SK-N-SH (cell line): ENCODE results near the gene GUCY1A1. TPM values are rescaled to one million over a fixed set of nuclear protein-coding genes. Genes with fewer than 3 reads are reported as not detected.

Experiments
- CTCF ChIA-PET: fragments of 300-600, 350-600 bp; formaldehyde crosslinking; extraction: SDS; loops from one replicate; lab custom pipeline; 2021; lab: Yijun Ruan, JAX
- POLR2A ChIA-PET: fragments of 350-600 bp; sonication (Branson Sonifier 250); formaldehyde crosslinking; extraction: SDS; loops from one replicate; lab custom pipeline; 2020; ENCODE audit warnings: antibody characterized with exemption, inconsistent platforms; lab: Yijun Ruan, JAX
- DNase-seq: peaks from one replicate; pipeline ENCODE4 v3.0.0; 2012
- H2AFZ ChIP-seq: fragments of 200-600 bp; sonication (generic); 2 replicates; pipeline ENCODE4 v1.8.1; 2016; ENCODE audit warnings: antibody characterized with exemption, mild to moderate bottlenecking, low read depth
- H3F3A ChIP-seq: fragments of 200-600 bp; sonication (generic); replicated peaks from 2 replicates; pipeline ENCODE3; 2016; ENCODE audit warnings: antibody characterized with exemption, mild to moderate bottlenecking; ENCODE audit not compliant: insufficient read depth
- H3K27ac ChIP-seq, 2 experiments: fragments of 200-500 bp in 1 of 2; fragments of 200-600 bp in 1 of 2; sonication (Bioruptor generic) in 1 of 2; sonication (generic), shearing (Covaris generic) in 1 of 2; 2 replicates each; pipeline versions ENCODE4 v1.5.1 to v1.6.1; 2014 to 2016; ENCODE audit warnings: low read depth in 2 of 2, inconsistent platforms in 1 of 2, low read length in 1 of 2, mild to moderate bottlenecking in 1 of 2, mixed read lengths in 1 of 2
- H3K27me3 ChIP-seq: fragments of 200-600 bp; sonication (generic), shearing (Covaris generic); 2 replicates; pipeline ENCODE4 v1.6.1; 2016; ENCODE audit warnings: mixed run types; ENCODE audit not compliant: insufficient read depth
- H3K36me3 ChIP-seq, 2 experiments: fragments of 200-500 bp in 1 of 2; fragments of 200-600 bp in 1 of 2; sonication (Bioruptor generic) in 1 of 2; sonication (generic) in 1 of 2; replicated peaks in 1 of 2; 2 replicates each; pipeline versions ENCODE3 to v1.5.1; 2014 to 2016; ENCODE audit warnings: low read length in 1 of 2, mild to moderate bottlenecking in 1 of 2; ENCODE audit not compliant: insufficient read depth in 2 of 2, control insufficient read depth in 1 of 2
- H3K4me1 ChIP-seq, 2 experiments: fragments of 200-500 bp in 1 of 2; fragments of 200-600 bp in 1 of 2; sonication (Bioruptor generic) in 1 of 2; sonication (generic), shearing (Covaris generic) in 1 of 2; 2 replicates each; pipeline versions ENCODE4 v1.5.1 to v1.6.1; 2014 to 2016; ENCODE audit warnings: low read depth in 1 of 2, low read length in 1 of 2, mixed run types in 1 of 2; ENCODE audit not compliant: insufficient read depth in 2 of 2, control insufficient read depth in 1 of 2
- H3K4me2 ChIP-seq: fragments of 200-600 bp; sonication (generic), shearing (Covaris generic); 2 replicates; pipeline ENCODE4 v1.6.1; 2017; ENCODE audit warnings: mixed run types
- H3K4me3 ChIP-seq, 2 experiments: fragments of 200-500 bp in 1 of 2; fragments of 200-600 bp in 1 of 2; sonication (Bioruptor generic) in 1 of 2; sonication (generic), shearing (Covaris generic) in 1 of 2; 2 replicates each; pipeline versions ENCODE4 v1.5.1 to v1.8.1; 2014 to 2016; ENCODE audit warnings: low read depth in 2 of 2, inconsistent platforms in 1 of 2, low read length in 1 of 2, mild to moderate bottlenecking in 1 of 2, mixed read lengths in 1 of 2, moderate library complexity in 1 of 2
- H3K79me2 ChIP-seq: fragments of 200-600 bp; sonication (generic); 2 replicates; pipeline ENCODE4 v1.8.1; 2017; ENCODE audit warnings: mild to moderate bottlenecking; ENCODE audit not compliant: insufficient read depth
- H3K9ac ChIP-seq: fragments of 200-600 bp; sonication (generic); 2 replicates; pipeline ENCODE4 v1.6.1; 2017; ENCODE audit warnings: mixed run types
- H3K9me2 ChIP-seq: fragments of 200-600 bp; sonication (generic); 2 replicates; pipeline ENCODE4 v1.6.1; 2017; ENCODE audit warnings: mixed run types
- H3K9me3 ChIP-seq: fragments of 200-600 bp; sonication (generic); 2 replicates; pipeline ENCODE4 v1.6.1; 2017; ENCODE audit warnings: mixed run types, mild to moderate bottlenecking, moderate library complexity
- H4K20me1 ChIP-seq: fragments of 200-600 bp; sonication (generic); 2 replicates; pipeline ENCODE4 v1.6.1; 2017; ENCODE audit warnings: mild to moderate bottlenecking, mixed run types; ENCODE audit not compliant: insufficient read depth
- CHD2 ChIP-seq: fragments of 150-350 bp; IDR thresholded peaks from 2 replicates; pipeline ENCODE4 v1.6.1; 2018; ENCODE audit warnings: low read length; ENCODE audit not compliant: partially characterized antibody
- EZH2phosphoT487 ChIP-seq: fragments of 200-600 bp; sonication (generic); IDR thresholded peaks from 2 replicates; pipeline ENCODE4 v1.6.1; 2017; ENCODE audit warnings: low read depth, mixed run types, mild to moderate bottlenecking, antibody characterized with exemption, moderate library complexity, borderline replicate concordance
- FOSL2 ChIP-seq: IDR thresholded peaks from 2 replicates; pipeline ENCODE4 v1.4.0; 2012; ENCODE audit warnings: low read depth, mild to moderate bottlenecking, moderate library complexity, borderline replicate concordance
- FOXM1 ChIP-seq: IDR thresholded peaks from 2 replicates; pipeline ENCODE4 v1.4.0; 2012; ENCODE audit warnings: low read depth, mild to moderate bottlenecking
- GATA2 ChIP-seq: sonication (generic); formaldehyde crosslinking; IDR thresholded peaks from 2 replicates; pipeline ENCODE4 v1.5.0; 2020; ENCODE audit warnings: mild to moderate bottlenecking, missing genetic modification reagents
- MAX ChIP-seq: IDR thresholded peaks from 2 replicates; pipeline ENCODE4 v1.4.0; 2012; ENCODE audit warnings: low read depth
- MXI1 ChIP-seq: IDR thresholded peaks from 2 replicates; pipeline ENCODE4 v1.6.1; 2012; ENCODE audit warnings: mild to moderate bottlenecking, low read depth, low read length, improper control_type of control experiment
- NFIC ChIP-seq: IDR thresholded peaks from 2 replicates; pipeline ENCODE4 v1.4.0; 2012; ENCODE audit warnings: borderline replicate concordance
- RCOR1 ChIP-seq: fragments of 150-350 bp; IDR thresholded peaks from 2 replicates; pipeline ENCODE4 v1.6.1; 2017; ENCODE audit warnings: antibody characterized with exemption, low read length
- RFX5 ChIP-seq: IDR thresholded peaks from 2 replicates; pipeline ENCODE4 v1.6.1; 2012; ENCODE audit warnings: mild to moderate bottlenecking, improper control_type of control experiment, low read length
- TAF1 ChIP-seq: IDR thresholded peaks from 2 replicates; pipeline ENCODE4 v1.6.1; 2012; ENCODE audit warnings: low read depth, mild to moderate bottlenecking, low read length, moderate library complexity, borderline replicate concordance
- TCF12 ChIP-seq: IDR thresholded peaks from 2 replicates; pipeline ENCODE4 v1.4.0; 2012
- TEAD4 ChIP-seq: IDR thresholded peaks from 2 replicates; pipeline ENCODE4 v1.4.0; 2012; ENCODE audit warnings: mild to moderate bottlenecking, borderline replicate concordance; ENCODE audit not compliant: insufficient read depth
- USF1 ChIP-seq: IDR thresholded peaks from 2 replicates; pipeline ENCODE4 v1.4.0; 2012; ENCODE audit warnings: low read depth, borderline replicate concordance
- YY1 ChIP-seq: IDR thresholded peaks from 2 replicates; pipeline ENCODE4 v1.4.0; 2012; ENCODE audit warnings: low read depth, mild to moderate bottlenecking
- whole genome bisulfite sequencing: methylation state at CpG from one replicate; pipeline ENCODE4 v1.1.6; 2017; ENCODE audit warnings: low lambda C conversion rate; 5-methylcytosine and 5-hydroxymethylcytosine counted together
- polyA plus RNA-seq, 3 experiments: library from polyadenylated mRNA; depleted of rRNA; stranded (reverse); fragments of >200 nt; gene quantifications; 2 replicates each; pipeline ENCODE4 v1.2.3, GENCODE V29; 2012
- TF ChIP-seq, protein P1 (sequence below): IDR thresholded peaks from 2 replicates; pipeline ENCODE4 v1.4.0; 2012; ENCODE audit warnings: low read depth, borderline replicate concordance

GUCY1A1 gene
- polyA plus RNA-seq, 1 of the 3 experiments (the other 2 are of a cell fraction), result 0.03 TPM

DNA sequence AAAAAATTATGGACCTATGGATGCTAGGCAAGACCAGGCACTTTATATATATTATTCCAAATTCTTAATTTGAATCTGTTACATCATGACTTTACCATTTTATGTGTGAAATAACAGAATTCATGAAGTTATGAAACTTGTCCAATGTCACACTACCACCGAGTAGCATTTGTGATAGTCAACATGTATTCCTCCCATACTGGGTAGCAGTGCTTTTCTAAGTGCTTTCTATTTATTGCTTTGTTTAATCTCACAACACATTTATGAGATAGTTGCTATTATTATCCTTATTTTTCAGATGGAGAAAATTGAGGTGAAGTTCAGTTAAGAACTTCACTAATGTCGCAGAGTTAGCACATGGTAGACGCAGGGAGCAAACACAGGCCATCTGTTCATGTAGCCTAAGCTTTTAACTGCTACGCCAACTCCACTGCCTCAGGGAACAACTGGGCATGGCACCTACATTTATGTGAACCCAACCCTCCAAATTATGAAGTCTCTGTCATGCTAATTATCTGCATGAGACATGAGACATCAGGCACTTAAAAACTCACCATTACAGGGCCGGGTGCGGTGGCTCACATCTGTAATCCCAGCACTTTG, 20.8 kb downstream of the GUCY1A1 start:
- no peaks in the 10 kb centered on the region for H4K20me1 ChIP-seq
- ChIA-PET CTCF (interaction anchor here (0.9 kb wide), 1 partner anchor 14 kb away, joined by 3 read pairs; no protein-coding TSS in a partner anchor), POLR2A (no interaction called here)
- no peaks in the 10 kb centered on the region for H3K36me3 ChIP-seq
- no peaks in the 10 kb centered on the region for H3K9me2 ChIP-seq
- 72% methylated on average over 6 of the region's 6 CpGs for WGBS
- no peak overlapping the region for H3K27ac ChIP-seq
- peak; percentile 21 for DNase-seq
- TF ChIP-seq FOSL2, result no peak
- no peak for TF ChIP-seq TAF1
- TF ChIP-seq GATA2 (CRISPR knock-in tag), result no peak
- TF ChIP-seq MXI1, result no peak
- no peak for TF ChIP-seq TCF12
- TF ChIP-seq EZH2phosphoT487, result no peak
- no peak for TF ChIP-seq CHD2
- TF ChIP-seq MAX, result no peak
- TF ChIP-seq, protein P1, sequence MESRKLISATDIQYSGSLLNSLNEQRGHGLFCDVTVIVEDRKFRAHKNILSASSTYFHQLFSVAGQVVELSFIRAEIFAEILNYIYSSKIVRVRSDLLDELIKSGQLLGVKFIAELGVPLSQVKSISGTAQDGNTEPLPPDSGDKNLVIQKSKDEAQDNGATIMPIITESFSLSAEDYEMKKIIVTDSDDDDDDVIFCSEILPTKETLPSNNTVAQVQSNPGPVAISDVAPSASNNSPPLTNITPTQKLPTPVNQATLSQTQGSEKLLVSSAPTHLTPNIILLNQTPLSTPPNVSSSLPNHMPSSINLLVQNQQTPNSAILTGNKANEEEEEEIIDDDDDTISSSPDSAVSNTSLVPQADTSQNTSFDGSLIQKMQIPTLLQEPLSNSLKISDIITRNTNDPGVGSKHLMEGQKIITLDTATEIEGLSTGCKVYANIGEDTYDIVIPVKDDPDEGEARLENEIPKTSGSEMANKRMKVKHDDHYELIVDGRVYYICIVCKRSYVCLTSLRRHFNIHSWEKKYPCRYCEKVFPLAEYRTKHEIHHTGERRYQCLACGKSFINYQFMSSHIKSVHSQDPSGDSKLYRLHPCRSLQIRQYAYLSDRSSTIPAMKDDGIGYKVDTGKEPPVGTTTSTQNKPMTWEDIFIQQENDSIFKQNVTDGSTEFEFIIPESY, result no peak
- TF ChIP-seq TEAD4, result no peak
- no peak for TF ChIP-seq YY1
- TF ChIP-seq FOXM1, result no peak
- TF ChIP-seq RFX5, result no peak
- TF ChIP-seq RCOR1, result no peak
- no peak for TF ChIP-seq USF1
- no peak for TF ChIP-seq NFIC
- no peaks in the 10 kb centered on the region for H3K79me2 ChIP-seq
- H2AFZ ChIP-seq, result no peak overlapping the region
- H3K9ac ChIP-seq, result no peak overlapping the region
- H3K4me2 ChIP-seq, result no peak overlapping the region
- H3K4me3 ChIP-seq, result no peak overlapping the region
- H3K4me1 ChIP-seq, result peaks cover 0 to 2% of the 10 kb centered on the region in 2 experiments; a peak in 2 of 4 replicates
- no peaks in the 10 kb centered on the region for H3K9me3 ChIP-seq
- no peaks in the 10 kb centered on the region for H3K27me3 ChIP-seq
- H3F3A ChIP-seq, result no peaks in the 10 kb centered on the region
